ENCODE results near the gene TRAFD1.

The TRAFD1 gene

DNA sequence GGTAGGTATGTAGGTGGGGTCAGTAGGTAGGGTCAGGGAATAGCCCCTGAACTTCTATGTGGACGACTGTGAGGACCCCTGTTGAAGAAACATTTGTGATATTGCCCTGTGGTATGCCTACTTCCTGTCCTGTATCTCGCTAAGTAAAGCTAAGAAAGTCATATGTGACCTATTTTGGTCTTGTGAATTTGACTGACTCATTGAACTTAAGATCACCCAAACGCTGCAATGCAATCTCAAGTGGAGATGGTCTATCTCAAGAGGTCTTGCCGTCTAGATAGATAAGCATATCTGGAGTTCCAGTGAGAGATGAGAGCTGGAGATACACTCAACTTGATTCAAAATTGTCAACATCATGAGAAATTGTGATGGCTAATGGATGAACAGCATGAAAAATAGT lies 73.8 kb downstream of the TRAFD1 start:
- DNase-seq (ENCODE audit: low spot score), result no peak

Data from AG08396 (cell line).